Ectodermal cell (in vitro differentiated cells): ENCODE measurements around the gene COL25A1.

Source experiments
- H3K27ac ChIP-seq: 2 replicates; pipeline ENCODE4 v1.7.0; 2013; ENCODE audit warnings: mild to moderate bottlenecking, low read depth, low read length; ENCODE audit not compliant: insufficient read depth, poor library complexity, severe bottlenecking
- H3K27me3 ChIP-seq: 2 replicates; pipeline ENCODE4 v1.7.0; 2013; ENCODE audit warnings: mild to moderate bottlenecking, low read length; ENCODE audit not compliant: insufficient read depth, control insufficient read depth, poor library complexity, severe bottlenecking
- H3K36me3 ChIP-seq: one replicate; pipeline ENCODE4 v1.7.0; 2013; ENCODE audit warnings: low read length; ENCODE audit not compliant: control insufficient read depth, insufficient read depth
- H3K4me1 ChIP-seq: one replicate; pipeline ENCODE4 v1.7.0; 2013; ENCODE audit warnings: low read length; ENCODE audit not compliant: control insufficient read depth, insufficient read depth
- H3K4me3 ChIP-seq: 2 replicates; pipeline ENCODE4 v1.7.0; 2013; ENCODE audit warnings: low read depth, low read length, control low read depth; ENCODE audit not compliant: insufficient read depth
- H3K9me3 ChIP-seq: 2 replicates; pipeline ENCODE4 v1.7.0; 2013; ENCODE audit warnings: mild to moderate bottlenecking, low read length, moderate library complexity; ENCODE audit not compliant: control insufficient read depth
- WGBS, 2 experiments: methylation state at CpG; one replicate each; pipeline ENCODE4 v1.1.7; 2013; ENCODE audit warnings: missing lambda C conversion rate in 2 of 2; 5-methylcytosine and 5-hydroxymethylcytosine counted together

The COL25A1 gene

GRCh38 chr4:108982402-108983185 is 319.9 kb downstream of the COL25A1 start:
- no peaks in the 10 kb centered on the region for H3K36me3 ChIP-seq
- 89 to 90% methylated on average over 5 to 6 of the region's 6 CpGs for WGBS, 2 experiments
- H3K4me3 ChIP-seq = no peak overlapping the region
- no peaks in the 10 kb centered on the region for H3K27me3 ChIP-seq
- H3K27ac ChIP-seq = no peak overlapping the region
- H3K4me1 ChIP-seq = no peaks in the 10 kb centered on the region
- H3K9me3 ChIP-seq = no peaks in the 10 kb centered on the region

- WGBS, 2 experiments = 94 to 96% methylated on average over 10 of the region's 10 CpGs
- Histone ChIP-seq H3K9me3 (no peaks in the 10 kb centered on the region), H3K36me3 (no peaks in the 10 kb centered on the region)
These were observed 321.8 kb downstream of the COL25A1 start for GRCh38 chr4:108980455-108981239.

GRCh38 chr4:108979759-108980158 is 322.7 kb downstream of the COL25A1 start:
- 93 to 95% methylated on average over 6 of the region's 6 CpGs for WGBS, 2 experiments
- no peaks in the 10 kb centered on the region for H3K4me1 ChIP-seq
- no peaks in the 10 kb centered on the region for H3K36me3 ChIP-seq
- no peaks in the 10 kb centered on the region for H3K27me3 ChIP-seq
- no peak overlapping the region for H3K4me3 ChIP-seq
- no peaks in the 10 kb centered on the region for H3K9me3 ChIP-seq
- H3K27ac ChIP-seq = no peak overlapping the region

More at GRCh38 chr4:108980455-108981239, 321.8 kb downstream of the COL25A1 start:
- Histone ChIP-seq H3K27ac (no peak overlapping the region), H3K4me1 (no peaks in the 10 kb centered on the region), H3K27me3 (no peaks in the 10 kb centered on the region), H3K4me3 (no peak overlapping the region)

GRCh38 chr4:108978066-108978465 is 324.4 kb downstream of the COL25A1 start:
- H3K27me3 ChIP-seq = no peaks in the 10 kb centered on the region
- no peak overlapping the region for H3K4me3 ChIP-seq
- no peaks in the 10 kb centered on the region for H3K9me3 ChIP-seq
- H3K27ac ChIP-seq = no peak overlapping the region
- 96% methylated on average over 9 of the region's 9 CpGs for WGBS, 2 experiments
- H3K4me1 ChIP-seq = no peaks in the 10 kb centered on the region
- no peaks in the 10 kb centered on the region for H3K36me3 ChIP-seq

GRCh38 chr4:108972613-108973283 is 329.7 kb downstream of the COL25A1 start:
- H3K4me1 ChIP-seq = no peaks in the 10 kb centered on the region
- no peaks in the 10 kb centered on the region for H3K9me3 ChIP-seq
- H3K27me3 ChIP-seq = no peaks in the 10 kb centered on the region
- WGBS, 2 experiments = 93 to 98% methylated on average over 3 to 5 of the region's 5 CpGs
- no peaks in the 10 kb centered on the region for H3K36me3 ChIP-seq
- H3K27ac ChIP-seq = no peak overlapping the region
- no peak overlapping the region for H3K4me3 ChIP-seq

- no peaks in the 10 kb centered on the region for H3K36me3 ChIP-seq
- no peak overlapping the region for H3K27ac ChIP-seq
- no peaks in the 10 kb centered on the region for H3K9me3 ChIP-seq
- WGBS, 2 experiments = 0 to 2% methylated on average over 1 of the region's 1 CpG
- H3K4me1 ChIP-seq = no peaks in the 10 kb centered on the region
- no peak overlapping the region for H3K4me3 ChIP-seq
- no peaks in the 10 kb centered on the region for H3K27me3 ChIP-seq
These were observed 331.0 kb downstream of the COL25A1 start for GRCh38 chr4:108971473-108971872.

- WGBS, 2 experiments = 94 to 98% methylated on average over 3 of the region's 3 CpGs
- no peaks in the 10 kb centered on the region for H3K4me1 ChIP-seq
- H3K4me3 ChIP-seq = no peak overlapping the region
- no peaks in the 10 kb centered on the region for H3K36me3 ChIP-seq
- no peaks in the 10 kb centered on the region for H3K9me3 ChIP-seq
- H3K27ac ChIP-seq = no peak overlapping the region
- no peaks in the 10 kb centered on the region for H3K27me3 ChIP-seq
These were observed 336.9 kb downstream of the COL25A1 start for GRCh38 chr4:108965472-108966076.

- H3K27me3 ChIP-seq = no peaks in the 10 kb centered on the region
- WGBS, 2 experiments = 98 to 100% methylated on average over 1 to 2 of the region's 2 CpGs
- H3K4me3 ChIP-seq = no peak overlapping the region
- H3K9me3 ChIP-seq = no peaks in the 10 kb centered on the region
- H3K36me3 ChIP-seq = no peaks in the 10 kb centered on the region
- no peak overlapping the region for H3K27ac ChIP-seq
- H3K4me1 ChIP-seq = no peaks in the 10 kb centered on the region
These were observed 337.4 kb downstream of the COL25A1 start for GRCh38 chr4:108965016-108965415.

GRCh38 chr4:108963910-108964309 is 338.5 kb downstream of the COL25A1 start:
- Histone ChIP-seq H3K27me3 (no peaks in the 10 kb centered on the region), H3K9me3 (no peaks in the 10 kb centered on the region), H3K27ac (no peak overlapping the region), H3K4me3 (no peak overlapping the region), H3K36me3 (no peaks in the 10 kb centered on the region), H3K4me1 (no peaks in the 10 kb centered on the region)
- 100% methylated on average over 1 of the region's 1 CpG for WGBS, 2 experiments

GRCh38 chr4:108959491-108959890 is 343.0 kb downstream of the COL25A1 start:
- H3K4me1 ChIP-seq = no peaks in the 10 kb centered on the region
- no peaks in the 10 kb centered on the region for H3K9me3 ChIP-seq
- H3K4me3 ChIP-seq = no peak overlapping the region
- H3K27ac ChIP-seq = no peak overlapping the region
- no peaks in the 10 kb centered on the region for H3K27me3 ChIP-seq
- H3K36me3 ChIP-seq = no peaks in the 10 kb centered on the region
